Measurements from ENCODE around the gene MAP4K4. TPM values are rescaled to one million over a fixed set of nuclear protein-coding genes. Genes with fewer than 3 reads are reported as not detected.

Gene MAP4K4
- total RNA-seq, 2 experiments from 2014 or later, result 67.2 to 181 TPM

DNA sequence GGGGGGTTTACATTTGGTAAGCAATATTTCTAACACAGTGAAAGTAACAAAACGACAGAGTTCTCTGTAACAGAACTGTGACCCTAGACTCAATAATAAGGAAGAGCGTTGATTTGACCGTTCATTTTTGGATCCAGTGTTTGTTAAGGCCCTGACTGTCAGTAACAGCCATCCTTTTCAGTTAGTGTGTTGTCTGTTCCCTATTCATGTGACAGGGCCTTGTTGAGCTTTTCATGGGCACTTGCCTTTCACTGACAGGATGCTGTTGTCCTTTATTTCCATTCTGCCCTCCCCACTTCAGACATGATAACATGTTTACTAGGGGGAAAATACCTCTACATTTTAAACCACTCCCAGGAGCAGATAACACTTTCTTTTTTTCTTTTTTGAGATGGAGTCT, 45.8 kb downstream of the MAP4K4 start:
- Histone ChIP-seq H3K27ac (ENCODE audit: low read depth, low read length, poor library complexity, severe bottlenecking) (no peak overlapping the region), H3K4me2 (ENCODE audit: low read length) (no peak overlapping the region), H3K4me3 (ENCODE audit: low read depth, low read length, poor library complexity, severe bottlenecking) (no peak overlapping the region), H4K20me1 (ENCODE audit: insufficient read depth, low read length) (peaks cover 18% of the 10 kb centered on the region), H3K4me1 (ENCODE audit: insufficient read depth, low read length, poor library complexity, severe bottlenecking) (peaks cover 60% of the 10 kb centered on the region), H3K79me2 (ENCODE audit: insufficient read depth, low read depth, low read length) (peaks cover 98% of the 10 kb centered on the region), H3K36me3 (ENCODE audit: insufficient read depth, low read length) (peaks cover 22% of the 10 kb centered on the region), H2AFZ (ENCODE audit: low read length) (no peak overlapping the region), H3K9me3 (ENCODE audit: low read length) (no peaks in the 10 kb centered on the region), H3K9me2 (ENCODE audit: insufficient read depth, low read length) (no peaks in the 10 kb centered on the region)
- no TSS peak for BruUV-seq (replicated peaks)
- no peak for DNase-seq (ENCODE audit: low spot score)
- TF ChIP-seq EZH2phosphoT487 (IDR thresholded peaks at IDR 0.05; ENCODE audit: borderline replicate concordance, low read depth, low read length), result no peak
- TF ChIP-seq, protein P1, sequence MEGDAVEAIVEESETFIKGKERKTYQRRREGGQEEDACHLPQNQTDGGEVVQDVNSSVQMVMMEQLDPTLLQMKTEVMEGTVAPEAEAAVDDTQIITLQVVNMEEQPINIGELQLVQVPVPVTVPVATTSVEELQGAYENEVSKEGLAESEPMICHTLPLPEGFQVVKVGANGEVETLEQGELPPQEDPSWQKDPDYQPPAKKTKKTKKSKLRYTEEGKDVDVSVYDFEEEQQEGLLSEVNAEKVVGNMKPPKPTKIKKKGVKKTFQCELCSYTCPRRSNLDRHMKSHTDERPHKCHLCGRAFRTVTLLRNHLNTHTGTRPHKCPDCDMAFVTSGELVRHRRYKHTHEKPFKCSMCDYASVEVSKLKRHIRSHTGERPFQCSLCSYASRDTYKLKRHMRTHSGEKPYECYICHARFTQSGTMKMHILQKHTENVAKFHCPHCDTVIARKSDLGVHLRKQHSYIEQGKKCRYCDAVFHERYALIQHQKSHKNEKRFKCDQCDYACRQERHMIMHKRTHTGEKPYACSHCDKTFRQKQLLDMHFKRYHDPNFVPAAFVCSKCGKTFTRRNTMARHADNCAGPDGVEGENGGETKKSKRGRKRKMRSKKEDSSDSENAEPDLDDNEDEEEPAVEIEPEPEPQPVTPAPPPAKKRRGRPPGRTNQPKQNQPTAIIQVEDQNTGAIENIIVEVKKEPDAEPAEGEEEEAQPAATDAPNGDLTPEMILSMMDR (conservative IDR thresholded peaks at IDR 0.05; ENCODE audit: low read length), result no peak
- POLR2A ChIA-PET, result interaction anchor here (0.6 kb wide), 1 partner anchor 1185 kb away, joined by 4 read pairs; no protein-coding TSS in a partner anchor
- CTCF ChIA-PET (ENCODE audit: unreplicated experiment), result no interaction called here
- intact Hi-C loops (cut with micrococcal nuclease; ENCODE audit: unreplicated experiment), result no loop called here

DNA sequence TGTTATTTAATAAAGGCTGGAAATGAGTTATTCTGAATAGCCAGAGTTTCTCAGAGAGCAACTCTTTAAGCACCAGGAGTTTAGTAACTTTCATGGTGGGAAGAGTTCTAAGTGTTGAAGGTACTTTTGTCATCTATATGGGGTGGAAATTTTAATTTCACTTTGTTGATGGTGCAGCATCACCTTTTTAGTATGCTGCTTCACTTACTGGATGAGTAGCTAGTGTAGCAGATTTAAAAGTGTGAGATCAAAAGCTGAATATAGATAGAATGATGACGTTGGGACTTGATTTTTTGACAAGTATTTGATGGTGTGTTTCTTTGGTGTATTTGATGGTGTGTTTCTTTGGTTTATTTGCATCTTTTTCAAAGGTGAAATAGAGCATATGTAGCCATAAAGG, 47.3 kb downstream of the MAP4K4 start:
- peaks cover 53% of the 10 kb centered on the region for H3K4me1 ChIP-seq (ENCODE audit: insufficient read depth, low read length, poor library complexity, severe bottlenecking)
- ChIA-PET POLR2A (interaction anchor here (0.8 to 2.2 kb wide), 9 partner anchors 8 to 35 kb away, joined by 3 to 14 read pairs (median 5); no protein-coding TSS in a partner anchor), CTCF (ENCODE audit: unreplicated experiment) (no interaction called here)
- no peak for DNase-seq (ENCODE audit: low spot score)
- intact Hi-C loops (cut with micrococcal nuclease; ENCODE audit: unreplicated experiment), result no loop called here
- no peak overlapping the region for H3K4me2 ChIP-seq (ENCODE audit: low read length)
- TF ChIP-seq, protein P1 (conservative IDR thresholded peaks at IDR 0.05; ENCODE audit: low read length), result no peak
- TF ChIP-seq EZH2phosphoT487 (IDR thresholded peaks at IDR 0.05; ENCODE audit: borderline replicate concordance, low read depth, low read length), result no peak
- H3K27ac ChIP-seq (ENCODE audit: low read depth, low read length, poor library complexity, severe bottlenecking), result no peak overlapping the region
- no peaks in the 10 kb centered on the region for H3K9me3 ChIP-seq (ENCODE audit: low read length)
- H3K79me2 ChIP-seq (ENCODE audit: insufficient read depth, low read depth, low read length), result peaks cover 85% of the 10 kb centered on the region
- peaks cover 19% of the 10 kb centered on the region for H3K36me3 ChIP-seq (ENCODE audit: insufficient read depth, low read length)
- H3K4me3 ChIP-seq (ENCODE audit: low read depth, low read length, poor library complexity, severe bottlenecking), result no peak overlapping the region
- H3K9me2 ChIP-seq (ENCODE audit: insufficient read depth, low read length), result no peaks in the 10 kb centered on the region
- BruUV-seq (replicated peaks), result no TSS peak
- H2AFZ ChIP-seq (ENCODE audit: low read length), result no peak overlapping the region
- H4K20me1 ChIP-seq (ENCODE audit: insufficient read depth, low read length), result peaks cover 9% of the 10 kb centered on the region
